ENCODE data around the gene ANKRD45. TPM values are rescaled to one million over a fixed set of nuclear protein-coding genes. Genes with fewer than 3 reads are reported as not detected.

The ANKRD45 gene
- total and polyA plus RNA-seq, 2 of the 8 experiments (the other 6 are each of a cell fraction or from before 2014, with no cell fraction given): 0.41 to 2.8 TPM

DNA sequence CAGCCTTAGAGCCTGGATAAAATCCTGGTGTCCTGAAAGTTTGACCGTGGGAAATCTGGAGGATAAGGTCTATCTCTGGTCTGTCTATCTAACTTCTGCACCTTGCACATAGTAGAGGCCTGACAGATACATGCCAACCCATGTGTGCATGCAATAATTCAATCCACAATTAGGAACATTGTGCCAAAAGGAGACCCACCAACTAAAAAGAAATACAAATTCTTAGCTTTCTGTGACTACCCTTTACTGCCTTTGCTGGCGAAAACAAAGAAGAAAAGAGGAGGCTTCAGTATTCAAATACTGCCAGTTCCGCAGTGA, 44.7 kb upstream of the ANKRD45 start:
- Histone ChIP-seq H2BK15ac (ENCODE audit: low read length) (peak overlapping the region; percentile 92), H3K9me3 (ENCODE audit: insufficient read depth in 2 of 2, low read depth in 1 of 2, low read length in 1 of 2) (no peaks in the 10 kb centered on the region), H3K4ac (replicated peaks; ENCODE audit: insufficient read length, low read depth, low read length) (no peak overlapping the region), H3K18ac (ENCODE audit: extremely low read depth, low read length) (no peak overlapping the region), H3K36me3 (ENCODE audit: control insufficient read depth in 2 of 4, insufficient read depth in 4 of 4, low read length in 3 of 4) (no peaks in the 10 kb centered on the region), H3K27ac (ENCODE audit: low read depth, low read length) (no peak overlapping the region), H2BK12ac (ENCODE audit: low read depth, low read length) (peak overlapping the region; percentile 64; the same call in 1 of the 2 replicates), H3K23ac (ENCODE audit: insufficient read length) (no peak overlapping the region), H3K56ac (replicated peaks; ENCODE audit: insufficient read length, low read depth, low read length) (no peak overlapping the region), H3K14ac (ENCODE audit: insufficient read length) (no peak overlapping the region), H3K4me1 (replicated peaks in 1 of 4; ENCODE audit: control insufficient read depth in 3 of 4, insufficient read depth in 4 of 4, low read length in 3 of 4) (no peaks in the 10 kb centered on the region), H3K79me2 (ENCODE audit: control insufficient read depth in 1 of 2, insufficient read depth in 2 of 2, low read length in 2 of 2) (peaks cover 0 to 19% of the 10 kb centered on the region in 2 experiments; a peak in 2 of 4 replicates), H3K27me3 (replicated peaks in 1 of 4; ENCODE audit: control insufficient read depth in 3 of 4, extremely low read depth in 1 of 4, insufficient read depth in 3 of 4, low read length in 3 of 4) (peaks cover 0 to 7% (median 0%) of the 10 kb centered on the region in 4 experiments; a peak in 2 of 7 replicates), H2BK5ac (ENCODE audit: low read depth, low read length) (no peak overlapping the region), H3K23me2 (ENCODE audit: low read depth, low read length) (peaks cover 3% of the 10 kb centered on the region; the same call in 1 of the 2 replicates), H4K5ac (ENCODE audit: insufficient read length, low read depth, low read length) (no peak overlapping the region), H3K4me3 (ENCODE audit: extremely low read depth in 1 of 4, insufficient read depth in 2 of 4, low read depth in 3 of 4, low read length in 4 of 4) (peak overlapping the region in 2 of 4 experiments; percentile 6 to 76; a peak in 4 of 8 replicates), H3K4me2 (ENCODE audit: insufficient read depth in 1 of 2, low read depth in 2 of 2, low read length in 2 of 2) (peak overlapping the region; percentile 85 to 91; a peak in 3 of 4 replicates), H4K91ac (replicated peaks; ENCODE audit: insufficient read length, low read length) (peak overlapping the region; percentile 51), H2AFZ (ENCODE audit: low read length) (peak overlapping the region; percentile 88), H2BK120ac (replicated peaks; ENCODE audit: low read depth, low read length) (no peak overlapping the region), H2AK5ac (ENCODE audit: low read depth, low read length) (no peak overlapping the region), H3K79me1 (ENCODE audit: low read depth, low read length) (no peaks in the 10 kb centered on the region), H2BK20ac (ENCODE audit: low read length) (no peak overlapping the region), H4K8ac (ENCODE audit: extremely low read depth, insufficient read depth, low read length) (no peak overlapping the region), H4K20me1 (replicated peaks in 1 of 2; ENCODE audit: control insufficient read depth in 1 of 2, insufficient read depth in 2 of 2, low read length in 2 of 2) (no peaks in the 10 kb centered on the region), H3K9ac (replicated peaks in 1 of 4; ENCODE audit: extremely low read depth in 1 of 4, low read depth in 3 of 4, low read length in 3 of 4) (no peak overlapping the region)
- TF ChIP-seq ASH2L (IDR thresholded peaks at IDR 0.05; ENCODE audit: low read length): no peak
- no peak for TF ChIP-seq EZH2 (IDR thresholded peaks at IDR 0.05; ENCODE audit: low read depth, low read length, severe bottlenecking)
- no peak for TF ChIP-seq CEBPB (IDR thresholded peaks at IDR 0.05; ENCODE audit: low read depth, low read length)
- TF ChIP-seq PHF8 (conservative IDR thresholded peaks at IDR 0.05; ENCODE audit: low read depth, low read length): no peak
- TF ChIP-seq GABPA (IDR thresholded peaks at IDR 0.05; ENCODE audit: borderline replicate concordance, insufficient read depth, low read length): no peak
- TF ChIP-seq CTBP2 (IDR thresholded peaks at IDR 0.05; ENCODE audit: borderline replicate concordance, insufficient read depth, insufficient read length, low read length): no peak
- TF ChIP-seq SP1 (IDR thresholded peaks at IDR 0.05; ENCODE audit: low read depth, low read length): no peak
- no peak for TF ChIP-seq POLR2A (IDR thresholded peaks at IDR 0.05; ENCODE audit: control extremely low read depth in 1 of 2, low read depth in 2 of 2, low read length in 2 of 2)
- TF ChIP-seq SAP30 (IDR thresholded peaks at IDR 0.05; ENCODE audit: insufficient read depth, insufficient replicate concordance, low read length): no peak
- TF ChIP-seq KDM5A (IDR thresholded peaks at IDR 0.05; ENCODE audit: low read length): no peak
- TF ChIP-seq HDAC6 (IDR thresholded peaks at IDR 0.05; ENCODE audit: low read depth, low read length): no peak
- ChIA-PET CTCF (ENCODE audit: partially characterized antibody) (interaction anchor here (0.9 to 1.1 kb wide), 3 partner anchors 19 to 279 kb away, joined by 3 read pairs; no protein-coding TSS in a partner anchor), POLR2A (ENCODE audit: partially characterized antibody) (interaction anchor here (0.9 to 2.3 kb wide), 8 partner anchors 9 to 154 kb away, joined by 3 to 12 read pairs (median 5); partner anchors contain the start of genes DARS2, GAS5 and ZBTB37)
- DNase-seq (ENCODE audit: low read depth in 1 of 2, low spot score in 2 of 2): no peak
- no peak for FAIRE-seq
- WGBS, 2 experiments (ENCODE audit: extremely low coverage in 1 of 2, insufficient coverage in 1 of 2, insufficient read length in 1 of 2, insufficient replicate concordance in 2 of 2, low coverage in 1 of 2, low lambda C conversion rate in 2 of 2, missing lambda C conversion rate in 1 of 2): 49% methylated on average over 3 of the region's 3 CpGs; no CpG with 5 or more reads in 1 of the 2 experiments
